Endothelial cell of coronary artery (primary cell): ENCODE measurements around the gene DPY19L3. TPM values are rescaled to one million over a fixed set of nuclear protein-coding genes. Genes with fewer than 3 reads are reported as not detected.

ENCODE experiments used
- total RNA-seq: library from RNA; depleted of rRNA; stranded (reverse); fragments of >200 nt; gene quantifications from 2 replicates; pipeline ENCODE4 v1.2.3, GENCODE V29; 2014

Gene DPY19L3, protein sequence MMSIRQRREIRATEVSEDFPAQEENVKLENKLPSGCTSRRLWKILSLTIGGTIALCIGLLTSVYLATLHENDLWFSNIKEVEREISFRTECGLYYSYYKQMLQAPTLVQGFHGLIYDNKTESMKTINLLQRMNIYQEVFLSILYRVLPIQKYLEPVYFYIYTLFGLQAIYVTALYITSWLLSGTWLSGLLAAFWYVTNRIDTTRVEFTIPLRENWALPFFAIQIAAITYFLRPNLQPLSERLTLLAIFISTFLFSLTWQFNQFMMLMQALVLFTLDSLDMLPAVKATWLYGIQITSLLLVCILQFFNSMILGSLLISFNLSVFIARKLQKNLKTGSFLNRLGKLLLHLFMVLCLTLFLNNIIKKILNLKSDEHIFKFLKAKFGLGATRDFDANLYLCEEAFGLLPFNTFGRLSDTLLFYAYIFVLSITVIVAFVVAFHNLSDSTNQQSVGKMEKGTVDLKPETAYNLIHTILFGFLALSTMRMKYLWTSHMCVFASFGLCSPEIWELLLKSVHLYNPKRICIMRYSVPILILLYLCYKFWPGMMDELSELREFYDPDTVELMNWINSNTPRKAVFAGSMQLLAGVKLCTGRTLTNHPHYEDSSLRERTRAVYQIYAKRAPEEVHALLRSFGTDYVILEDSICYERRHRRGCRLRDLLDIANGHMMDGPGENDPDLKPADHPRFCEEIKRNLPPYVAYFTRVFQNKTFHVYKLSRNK
- total RNA-seq: 15.9 and 16.0 TPM in 2 replicates

DNA sequence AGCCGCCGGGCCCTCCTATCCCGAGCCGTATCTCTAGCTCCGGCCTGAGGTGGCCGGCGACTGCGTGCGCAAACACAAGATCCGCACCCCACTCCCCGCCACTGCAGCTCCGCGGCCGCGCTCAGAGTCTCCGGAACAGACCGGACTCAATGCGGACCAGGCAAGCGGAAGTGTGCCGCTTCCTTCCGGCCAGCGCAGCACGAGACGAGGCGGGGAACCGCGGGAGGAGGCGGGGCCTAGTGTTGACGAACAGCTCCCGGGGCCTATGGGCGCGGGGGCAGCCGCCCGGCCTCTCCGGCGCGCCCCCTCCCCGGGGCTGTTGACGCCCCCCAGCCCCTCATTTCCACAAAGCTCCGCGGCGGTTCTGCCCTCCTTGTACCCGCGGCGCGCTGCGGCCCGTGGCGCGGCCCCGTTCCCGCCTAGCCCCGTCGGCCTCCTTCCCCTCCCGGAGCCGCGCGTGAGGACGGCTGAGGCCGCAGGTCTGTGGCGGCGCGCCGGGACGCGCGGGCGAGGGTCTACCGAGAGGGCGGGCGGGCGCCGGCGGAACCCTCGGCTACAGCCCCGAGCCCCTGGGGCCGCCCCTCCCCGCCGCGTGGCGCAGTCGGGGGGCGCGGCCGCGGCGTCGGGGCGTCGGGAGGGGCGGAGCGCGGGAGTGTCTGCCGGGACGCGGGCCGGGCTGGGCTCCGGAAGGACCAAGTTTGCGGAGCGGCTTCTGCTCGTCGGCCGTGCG lies at the start of gene DPY19L3:
TSS of gene DPY19L3 (plus strand) at position 340 of the 730 bp plus-strand sequence. CDS start 2,484 bp downstream, outside the sequence.

Other genes with a start within 250 kb of the DPY19L3 start
- 9.2 and 12.1 TPM in 2 replicates for gene ZNF507, start 60.2 kb upstream of the DPY19L3 start, total RNA-seq
- 127 and 142 TPM in 2 replicates for gene PDCD5, start 175.4 kb downstream of the DPY19L3 start, total RNA-seq